Measurements from ENCODE around the gene DDX19B. TPM values are rescaled to one million over a fixed set of nuclear protein-coding genes. Genes with fewer than 3 reads are reported as not detected.
A peak's percentile ranks its signal among the peaks of the same experiment; 100 is the strongest.
"Not testable (repeated sequence)": the region's sequence is repeated elsewhere in the genome, so short reads cannot be mapped to it uniquely, and the experiment has no call there.

DDX19B gene
- 10 to 100 TPM; 32.9 to 34.8 TPM for total RNA-seq

- peaks cover 32% of the 10 kb centered on the region for H3K4me1 Mint-ChIP-seq
Measured at GRCh38 chr16:70298988-70299938, at the start of gene DDX19B. Gene DDX19B (plus strand): TSS chr16:70299186. CDS start chr16:70299298, 112 bp downstream.

GRCh38 chr16:70249697-70250096, 49.3 kb upstream of the DDX19B start:
- CTCF ChIA-PET = interaction anchor here (0.6 kb wide), 1 partner anchor 100 kb away, joined by 3 read pairs; no protein-coding TSS in a partner anchor
- Mint-ChIP-seq H3K4me1 (peaks cover 27% of the 10 kb centered on the region), H3K36me3 (peaks cover 23% of the 10 kb centered on the region)

More at GRCh38 chr16:70298988-70299938, at the start of gene DDX19B:
- peak within 1 kb of the TSS; percentile 85 for H3K27ac Mint-ChIP-seq
- CTCF ChIA-PET = interaction anchor here (0.5 to 1.7 kb wide), 9 partner anchors 8 to 220 kb away, joined by 3 to 11 read pairs (median 3); partner anchors contain the start of gene DDX19A
- peaks cover 11% of the 10 kb centered on the region for H3K9me3 Mint-ChIP-seq (ENCODE audit: low read depth)
- ATAC-seq = peak; percentile 92
- peak; percentile 85 for DNase-seq
- no peaks in the 10 kb centered on the region for H3K27me3 Mint-ChIP-seq
- H3K4me3 Mint-ChIP-seq = peak within 1 kb of the TSS; percentile 85
- H3K36me3 Mint-ChIP-seq = peaks cover 28% of the 10 kb centered on the region

DNA sequence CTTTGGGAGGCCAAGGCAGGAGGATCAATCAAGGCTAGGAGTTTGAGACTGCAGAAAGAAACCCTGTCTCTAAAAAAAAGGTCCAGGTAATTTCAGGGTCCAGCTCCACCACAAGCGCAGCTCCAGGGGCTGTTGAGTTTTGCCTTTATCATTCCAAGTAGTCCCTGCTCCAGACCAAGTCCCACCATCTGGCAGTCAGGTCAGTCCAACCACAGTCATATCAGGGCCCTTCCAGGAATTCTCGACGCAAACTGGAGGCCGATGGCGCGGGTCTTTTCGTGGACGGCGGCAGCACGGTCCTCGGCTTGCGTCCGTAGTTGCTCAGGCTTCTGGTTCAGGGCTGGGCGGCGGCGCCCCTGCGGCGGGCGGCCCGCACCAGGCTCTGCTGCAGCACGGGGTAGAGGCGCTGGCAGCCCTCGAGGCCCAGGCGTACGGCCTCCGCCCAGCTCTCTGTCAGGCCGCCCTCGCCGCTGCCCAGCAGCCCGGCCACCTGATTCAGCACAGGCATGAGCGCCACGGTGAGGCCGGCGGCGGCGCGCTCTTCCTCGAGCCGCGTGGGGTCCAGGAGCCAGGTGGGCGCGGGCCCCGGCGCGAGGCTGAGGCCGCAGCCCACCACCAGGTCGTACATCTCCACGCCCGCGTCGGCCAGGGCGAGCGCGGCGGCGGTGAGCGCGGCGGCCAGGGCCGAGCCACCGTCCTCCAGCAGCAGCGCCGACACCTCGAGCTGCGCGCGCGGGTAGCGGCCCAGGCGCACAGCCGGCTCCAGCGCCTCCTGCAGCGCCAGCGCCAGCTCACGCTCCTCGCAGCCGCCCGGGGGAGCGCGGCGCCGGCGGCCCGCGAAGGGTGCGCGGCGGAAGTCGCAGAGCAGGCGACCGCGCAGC, 48.0 kb upstream of the DDX19B start:
- Mint-ChIP-seq H3K4me1 (peaks cover 27% of the 10 kb centered on the region), H3K9me3 (ENCODE audit: low read depth) (no peaks in the 10 kb centered on the region)

More at GRCh38 chr16:70249697-70250096, 49.3 kb upstream of the DDX19B start:
- not testable (repeated sequence) for ATAC-seq; DNase-seq; H3K9me3 Mint-ChIP-seq (ENCODE audit: low read depth); H3K27me3 Mint-ChIP-seq
- H3K4me3 Mint-ChIP-seq = peak overlapping the region; percentile 65
- peak overlapping the region; percentile 29 for H3K27ac Mint-ChIP-seq

GRCh38 chr16:70251629-70252354, 47.2 kb upstream of the DDX19B start, which contains the start of gene EXOSC6:
Gene EXOSC6 (minus strand): TSS chr16:70251940. CDS start chr16:70251900, 40 bp downstream.
- Mint-ChIP-seq H3K4me3 (peak within 1 kb of the TSS; percentile 84), H3K4me1 (peaks cover 30% of the 10 kb centered on the region), H3K27ac (peak within 1 kb of the TSS; percentile 92), H3K9me3 (ENCODE audit: low read depth) (no peaks in the 10 kb centered on the region), H3K36me3 (peaks cover 36% of the 10 kb centered on the region), H3K27me3 (no peaks in the 10 kb centered on the region)
- CTCF ChIA-PET = interaction anchor here (0.7 to 4.5 kb wide), 16 partner anchors 8 to 870 kb away, joined by 3 to 26 read pairs (median 4); partner anchors contain the start of genes AARS1 and DDX19A
- DNase-seq (peak; percentile 95), ATAC-seq (peak; percentile 89)

More for the DNA sequence above, 48.0 kb upstream of the DDX19B start:
- Mint-ChIP-seq H3K27ac (peak overlapping the region; percentile 85), H3K36me3 (peaks cover 30% of the 10 kb centered on the region), H3K4me3 (peak overlapping the region; percentile 84), H3K27me3 (no peaks in the 10 kb centered on the region)
- ATAC-seq = peak; percentile 74
- CTCF ChIA-PET = interaction anchor here (0.7 to 4.5 kb wide), 13 partner anchors 9 to 869 kb away, joined by 3 to 26 read pairs (median 4); partner anchors contain the start of genes AARS1 and DDX19A
- peak; percentile 59 for DNase-seq

GRCh38 chr16:70252355-70252988, 46.5 kb upstream of the DDX19B start:
- H3K36me3 Mint-ChIP-seq = peaks cover 40% of the 10 kb centered on the region
- no peaks in the 10 kb centered on the region for H3K27me3 Mint-ChIP-seq
- no peaks in the 10 kb centered on the region for H3K9me3 Mint-ChIP-seq (ENCODE audit: low read depth)
- H3K4me1 Mint-ChIP-seq = peaks cover 30% of the 10 kb centered on the region
- peak overlapping the region; percentile 19 for H3K27ac Mint-ChIP-seq
- ATAC-seq (no peak), DNase-seq (no peak)
- H3K4me3 Mint-ChIP-seq = peak overlapping the region; percentile 82
- CTCF ChIA-PET = interaction anchor here (0.9 to 4.5 kb wide), 13 partner anchors 7 to 335 kb away, joined by 3 to 26 read pairs (median 4); partner anchors contain the start of gene AARS1

- CTCF ChIA-PET = interaction anchor here (1.0 to 4.5 kb wide), 9 partner anchors 10 to 303 kb away, joined by 3 to 26 read pairs (median 5); no protein-coding TSS in a partner anchor
- DNase-seq (peak; percentile 56), ATAC-seq (no peak)
- Mint-ChIP-seq H3K4me1 (peaks cover 25% of the 10 kb centered on the region), H3K4me3 (no peak overlapping the region), H3K9me3 (ENCODE audit: low read depth) (no peaks in the 10 kb centered on the region), H3K27me3 (no peaks in the 10 kb centered on the region), H3K36me3 (peaks cover 48% of the 10 kb centered on the region), H3K27ac (peak overlapping the region; percentile 0)
Measured at GRCh38 chr16:70253291-70254106, 45.5 kb upstream of the DDX19B start.

- ATAC-seq (no peak), DNase-seq (no peak)
- Mint-ChIP-seq H3K27me3 (no peaks in the 10 kb centered on the region), H3K9me3 (ENCODE audit: low read depth) (no peaks in the 10 kb centered on the region), H3K36me3 (peaks cover 53% of the 10 kb centered on the region), H3K4me3 (no peak overlapping the region), H3K4me1 (peaks cover 20% of the 10 kb centered on the region), H3K27ac (no peak overlapping the region)
- CTCF ChIA-PET = interaction anchor here (0.6 to 4.5 kb wide), 9 partner anchors 12 to 302 kb away, joined by 3 to 26 read pairs (median 3); no protein-coding TSS in a partner anchor
Measured at GRCh38 chr16:70254180-70254964, 44.6 kb upstream of the DDX19B start.

- Mint-ChIP-seq H3K9me3 (ENCODE audit: low read depth) (no peaks in the 10 kb centered on the region), H3K4me3 (no peak overlapping the region), H3K4me1 (peaks cover 17% of the 10 kb centered on the region), H3K36me3 (peaks cover 52% of the 10 kb centered on the region), H3K27ac (no peak overlapping the region), H3K27me3 (no peaks in the 10 kb centered on the region)
- DNase-seq (no peak), ATAC-seq (no peak)
- CTCF ChIA-PET = interaction anchor here (1.0 to 4.5 kb wide), 4 partner anchors 12 to 28 kb away, joined by 3 to 26 read pairs (median 5); no protein-coding TSS in a partner anchor
Measured at GRCh38 chr16:70254965-70255286, 44.1 kb upstream of the DDX19B start.

DNA sequence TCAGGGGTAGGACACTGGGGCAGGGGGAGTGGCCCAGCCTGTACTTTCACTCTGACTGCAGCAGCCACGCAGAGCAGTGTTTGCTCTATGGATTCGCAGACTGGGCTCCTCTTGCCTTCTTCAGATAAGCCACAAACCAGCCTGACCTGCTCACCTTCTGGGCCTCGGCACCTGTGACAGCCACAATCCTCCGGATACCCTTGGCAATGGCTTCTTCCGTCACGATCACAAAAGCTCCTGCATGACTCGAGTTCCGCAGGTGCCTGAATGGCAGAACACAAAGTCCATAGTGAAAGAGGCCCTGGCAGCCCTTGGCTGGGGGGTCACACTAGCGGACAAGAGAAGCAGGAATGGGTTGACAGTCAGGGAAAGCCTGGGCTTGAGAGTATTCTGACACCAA, 43.4 kb upstream of the DDX19B start:
- Mint-ChIP-seq H3K4me3 (no peak overlapping the region), H3K27ac (peak overlapping the region; percentile 43), H3K36me3 (peaks cover 55% of the 10 kb centered on the region), H3K4me1 (peaks cover 13% of the 10 kb centered on the region), H3K9me3 (ENCODE audit: low read depth) (no peaks in the 10 kb centered on the region), H3K27me3 (no peaks in the 10 kb centered on the region)
- ATAC-seq (no peak), DNase-seq (no peak)
- CTCF ChIA-PET = interaction anchor here (1.4 kb wide), 1 partner anchor 11 kb away, joined by 4 read pairs; no protein-coding TSS in a partner anchor

DNA sequence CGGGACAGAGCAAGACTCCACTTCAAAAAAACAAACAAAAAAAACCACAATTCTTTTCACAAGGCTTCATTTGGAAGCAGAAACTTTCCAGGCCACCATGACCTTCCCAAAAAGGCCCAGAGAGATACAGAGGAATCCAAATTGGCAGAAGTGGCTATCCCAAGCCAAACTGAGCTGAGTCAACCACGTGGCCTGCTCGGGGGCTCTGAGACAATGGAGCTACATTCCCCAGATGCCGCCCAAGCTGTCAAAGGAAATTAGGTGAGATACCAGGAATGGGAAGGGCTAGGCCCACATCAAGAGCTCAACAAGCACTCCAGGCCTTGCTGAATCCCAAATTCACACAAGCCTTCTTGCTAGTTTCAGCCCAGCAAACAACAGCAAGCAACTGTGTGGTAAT, 41.6 kb upstream of the DDX19B start:
- CTCF ChIA-PET = interaction anchor here (1.2 kb wide), 1 partner anchor 15 kb away, joined by 3 read pairs; no protein-coding TSS in a partner anchor
- Mint-ChIP-seq H3K36me3 (peaks cover 54% of the 10 kb centered on the region), H3K4me3 (no peak overlapping the region), H3K27ac (no peak overlapping the region), H3K27me3 (no peaks in the 10 kb centered on the region), H3K4me1 (peaks cover 8% of the 10 kb centered on the region), H3K9me3 (ENCODE audit: low read depth) (no peaks in the 10 kb centered on the region)
- DNase-seq = no peak
- no peak for ATAC-seq

Measured in activated CD8-positive, alpha-beta memory T cell treated with anti-CD3 and anti-CD28 coated beads, Interleukin-2, amount 10 ng/mL, durations not matched to agents 7 days and 5 days (primary cell).